IMR-90 (cell line): ENCODE results near the gene OR5L1. TPM values are rescaled to one million over a fixed set of nuclear protein-coding genes. Genes with fewer than 3 reads are reported as not detected.

Source experiments
- ATAC-seq: fragments of 200-7000 bp; cut with Tn5 transposase; 2 replicates; pipeline ENCODE4 v1.9.1; 2020; ENCODE audit warnings: low read depth, mild to moderate bottlenecking, moderate library complexity
- BruUV-seq: library from RNA; stranded (reverse); fragments of 400-500 nt; replicated peaks from 2 replicates; lab custom pipeline; 2021; lab: Mats Ljungman, UMichigan
- CTCF ChIA-PET: fragments of 300-600 bp; formaldehyde crosslinking; extraction: SDS; loops from one replicate; lab custom pipeline; 2021; ENCODE audit warnings: antibody characterized with exemption; lab: Yijun Ruan, JAX
- POLR2A ChIA-PET: fragments of 300-600 bp; sonication (Branson Sonifier 250); formaldehyde crosslinking; loops from one replicate; lab custom pipeline; 2022; ENCODE audit warnings: antibody characterized with exemption; ENCODE audit not compliant: unreplicated experiment; lab: Charles Lee
- DNase-seq: peaks from one replicate; pipeline ENCODE4 v3.0.0; 2013
- H2AFZ ChIP-seq: replicated peaks from 2 replicates; pipeline ENCODE3; 2013; ENCODE audit warnings: low read length, mild to moderate bottlenecking; ENCODE audit not compliant: poor library complexity
- H2AK5ac ChIP-seq: 2 replicates; pipeline ENCODE4 v1.6.1; 2013; ENCODE audit warnings: low read depth, low read length, inconsistent platforms
- H2AK9ac ChIP-seq: replicated peaks from 2 replicates; pipeline ENCODE3; 2013; ENCODE audit warnings: mild to moderate bottlenecking, low read depth, low read length, moderate library complexity; ENCODE audit not compliant: poor library complexity
- H2BK120ac ChIP-seq: 2 replicates; pipeline ENCODE4 v1.6.1; 2013; ENCODE audit warnings: low read depth, low read length, inconsistent platforms
- H2BK15ac ChIP-seq: 3 replicates; pipeline ENCODE4 v1.6.1; 2013; ENCODE audit warnings: low read depth, low read length, inconsistent platforms
- H2BK20ac ChIP-seq: 2 replicates; pipeline ENCODE4 v1.6.1; 2013; ENCODE audit warnings: low read depth, mild to moderate bottlenecking, inconsistent platforms, low read length, moderate library complexity
- H2BK5ac ChIP-seq: 2 replicates; pipeline ENCODE4 v1.6.1; 2013; ENCODE audit warnings: mild to moderate bottlenecking, low read depth, low read length, inconsistent platforms; ENCODE audit not compliant: poor library complexity, severe bottlenecking
- H3K14ac ChIP-seq: replicated peaks from 2 replicates; pipeline ENCODE4 v1.6.1; 2013; ENCODE audit warnings: low read depth, low read length, inconsistent platforms
- H3K18ac ChIP-seq: 2 replicates; pipeline ENCODE4 v1.6.1; 2013; ENCODE audit warnings: low read depth, low read length, control low read depth
- H3K23ac ChIP-seq: 2 replicates; pipeline ENCODE4 v1.6.1; 2013; ENCODE audit warnings: low read depth, low read length, inconsistent platforms
- H3K27ac ChIP-seq: 2 replicates; pipeline ENCODE4 v1.5.1; 2013; ENCODE audit warnings: mild to moderate bottlenecking, control low read depth, low read length; ENCODE audit not compliant: insufficient read depth
- H3K27me3 ChIP-seq: 2 replicates; pipeline ENCODE4 v1.6.1; 2013; ENCODE audit warnings: low read length; ENCODE audit not compliant: control insufficient read depth, insufficient read depth
- H3K36me3 ChIP-seq: 2 replicates; pipeline ENCODE4 v1.6.1; 2013; ENCODE audit warnings: low read length, mixed read lengths; ENCODE audit not compliant: control insufficient read depth, insufficient read depth
- H3K4ac ChIP-seq: 2 replicates; pipeline ENCODE4 v1.6.1; 2013; ENCODE audit warnings: low read depth, low read length, inconsistent platforms
- H3K4me1 ChIP-seq: 2 replicates; pipeline ENCODE4 v1.6.1; 2013; ENCODE audit warnings: low read length, mixed read lengths; ENCODE audit not compliant: control insufficient read depth, insufficient read depth
- H3K4me2 ChIP-seq: 2 replicates; pipeline ENCODE4 v1.6.1; 2013; ENCODE audit warnings: low read depth, mild to moderate bottlenecking, control low read depth, low read length, moderate library complexity
- H3K4me3 ChIP-seq: 2 replicates; pipeline ENCODE4 v1.5.1; 2013; ENCODE audit warnings: low read depth, mild to moderate bottlenecking, control low read depth, low read length, moderate library complexity; ENCODE audit not compliant: insufficient read depth
- H3K56ac ChIP-seq: 2 replicates; pipeline ENCODE4 v1.6.1; 2013; ENCODE audit warnings: low read length, inconsistent platforms; ENCODE audit not compliant: insufficient read depth; ENCODE audit errors: extremely low read depth
- H3K79me1 ChIP-seq, 2 experiments: 2 replicates each; pipeline ENCODE4 v1.6.1; 2013; ENCODE audit warnings: low read length in 2 of 2, inconsistent platforms in 1 of 2, low read depth in 1 of 2
- H3K9ac ChIP-seq: 2 replicates; pipeline ENCODE4 v1.6.1; 2013; ENCODE audit warnings: low read depth, low read length, control low read depth
- H3K9me1 ChIP-seq: 2 replicates; pipeline ENCODE4 v1.6.1; 2013; ENCODE audit warnings: low read length, inconsistent platforms; ENCODE audit not compliant: insufficient read depth
- H3K9me3 ChIP-seq: 2 replicates; pipeline ENCODE4 v1.6.1; 2013; ENCODE audit warnings: low read length; ENCODE audit not compliant: control insufficient read depth, insufficient read depth
- H4K20me1 ChIP-seq: 2 replicates; pipeline ENCODE4 v1.6.1; 2013; ENCODE audit warnings: low read length, inconsistent platforms; ENCODE audit not compliant: insufficient read depth
- H4K5ac ChIP-seq: 2 replicates; pipeline ENCODE4 v1.6.1; 2013; ENCODE audit warnings: mild to moderate bottlenecking, low read depth, low read length, control low read depth
- H4K8ac ChIP-seq, 2 experiments: 2 replicates each; pipeline ENCODE4 v1.6.1; 2013; ENCODE audit warnings: low read depth in 2 of 2, low read length in 2 of 2, control low read depth in 1 of 2, inconsistent platforms in 1 of 2
- H4K91ac ChIP-seq: 2 replicates; pipeline ENCODE4 v1.6.1; 2013; ENCODE audit warnings: low read depth, low read length, inconsistent platforms; ENCODE audit not compliant: insufficient read depth
- BHLHE40 ChIP-seq: fragments of 150-350 bp; IDR thresholded peaks from 2 replicates; pipeline ENCODE4 v1.6.1; 2016; ENCODE audit warnings: mild to moderate bottlenecking, low read depth, low read length
- CEBPB ChIP-seq: IDR thresholded peaks from 2 replicates; pipeline ENCODE4 v1.6.1; 2012; ENCODE audit warnings: low read depth, low read length, improper control_type of control experiment
- CHD1 ChIP-seq: IDR thresholded peaks from 2 replicates; pipeline ENCODE4 v1.6.1; 2012; ENCODE audit warnings: low read depth, low read length, improper control_type of control experiment
- ELK1 ChIP-seq: fragments of 150-350 bp; IDR thresholded peaks from 2 replicates; pipeline ENCODE4 v1.6.1; 2016; ENCODE audit warnings: low read depth, mild to moderate bottlenecking, low read length, moderate library complexity, borderline replicate concordance
- FOS ChIP-seq: fragments of 150-350 bp; IDR thresholded peaks from 2 replicates; pipeline ENCODE4 v1.6.1; 2016; ENCODE audit warnings: low read depth, low read length
- MAFK ChIP-seq: IDR thresholded peaks from 2 replicates; pipeline ENCODE4 v1.6.1; 2012; ENCODE audit warnings: low read depth, low read length, improper control_type of control experiment
- MAZ ChIP-seq: IDR thresholded peaks from 2 replicates; pipeline ENCODE4 v1.6.1; 2012; ENCODE audit warnings: low read depth, mild to moderate bottlenecking, low read length, improper control_type of control experiment, moderate library complexity, borderline replicate concordance
- NFE2L2 ChIP-seq: fragments of 150-350 bp; IDR thresholded peaks from 2 replicates; pipeline ENCODE4 v1.6.1; 2016; ENCODE audit warnings: low read depth, mild to moderate bottlenecking, low read length
- POLR2A ChIP-seq: IDR thresholded peaks from 2 replicates; pipeline ENCODE4 v1.6.1; 2012; ENCODE audit warnings: mild to moderate bottlenecking, low read depth, low read length
- RCOR1 ChIP-seq: IDR thresholded peaks from 2 replicates; pipeline ENCODE4 v1.6.1; 2012; ENCODE audit warnings: mild to moderate bottlenecking, low read length, improper control_type of control experiment; ENCODE audit not compliant: insufficient replicate concordance
- RFX5 ChIP-seq: IDR thresholded peaks from 2 replicates; pipeline ENCODE4 v1.8.0; 2012; ENCODE audit warnings: low read depth, mild to moderate bottlenecking, low read length, moderate library complexity
- SMC3 ChIP-seq: fragments of 150-350 bp; IDR thresholded peaks from 2 replicates; pipeline ENCODE4 v1.6.1; 2016; ENCODE audit warnings: low read depth, mild to moderate bottlenecking, antibody characterized with exemption, low read length, moderate library complexity
- WGBS, 2 experiments: methylation state at CpG; one replicate each; pipeline versions ENCODE4 v1.1.5 to v1.1.7; 2013; ENCODE audit warnings: missing lambda C conversion rate in 2 of 2; ENCODE audit not compliant: insufficient read length in 1 of 2; ENCODE audit errors: extremely low coverage in 2 of 2; 5-methylcytosine and 5-hydroxymethylcytosine counted together
- dilution Hi-C: fragments of 300-500 bp; cut with HindIII; formaldehyde crosslinking; loops from one replicate; pipeline ENCODE4 v1.14.3; 2018; ENCODE audit warnings: low sequenced_read_pairs; ENCODE audit not compliant: unreplicated experiment
- in situ Hi-C: fragments of 300-500 bp; cut with MboI; formaldehyde crosslinking; loops from 3 replicates; pipeline ENCODE4 v1.14.3; 2019; ENCODE audit warnings: low sequenced_read_pairs, inconsistent platforms, mixed read lengths
- intact Hi-C: fragments of 100-400 bp; cut with micrococcal nuclease; formaldehyde crosslinking; loops from 2 replicates; pipeline ENCODE4 v1.10.0; 2022
- polyA plus RNA-seq, 3 experiments: library from polyadenylated mRNA; depleted of rRNA; stranded (reverse); fragments of >200 nt; gene quantifications; 2 replicates each; pipeline ENCODE4 v1.2.3, GENCODE V29; 2012; ENCODE audit warnings: low replicate concordance in 1 of 3
- total RNA-seq: library from RNA; depleted of rRNA; stranded (reverse); fragments of >200 nt; gene quantifications from 2 replicates; pipeline ENCODE4 v1.2.3, GENCODE V29; 2012

OR5L1 gene
- total and polyA plus RNA-seq, 2 of the 4 experiments (the other 2 are of a cell fraction): not detected

GRCh38 chr11:55838452-55838851 is 27.3 kb downstream of the OR5L1 start, which contains the start of gene OR5D16:
Gene OR5D16, plus strand, starts transcription at chr11:55838752. Its CDS starts 0 bp downstream, at chr11:55838752.
- Histone ChIP-seq H3K36me3 (no peaks in the 10 kb centered on the region), H3K27ac (no peak within 1 kb of the TSS), H3K56ac (no peak within 1 kb of the TSS), H4K91ac (no peak within 1 kb of the TSS), H4K5ac (no peak within 1 kb of the TSS), H3K9me3 (0 out of 2 replicates have a peak, but pooled peaks cover 6% of the 10 kb centered on the region), H3K4me1 (no peaks in the 10 kb centered on the region), H2BK5ac (no peak within 1 kb of the TSS), H3K23ac (no peak within 1 kb of the TSS), H3K4ac (no peak within 1 kb of the TSS), H3K9ac (no peak within 1 kb of the TSS), H3K27me3 (no peaks in the 10 kb centered on the region), H2AFZ (no peak within 1 kb of the TSS), H2BK120ac (no peak within 1 kb of the TSS), H2AK5ac (no peak within 1 kb of the TSS), H3K79me1 (no peaks in the 10 kb centered on the region), H3K4me2 (no peak within 1 kb of the TSS), H2BK20ac (no peak within 1 kb of the TSS), H4K20me1 (no peaks in the 10 kb centered on the region), H3K9me1 (no peaks in the 10 kb centered on the region), H2BK15ac (no peak within 1 kb of the TSS), H3K14ac (no peak within 1 kb of the TSS), H4K8ac (no peak within 1 kb of the TSS), H2AK9ac (no peak within 1 kb of the TSS), H3K18ac (no peak within 1 kb of the TSS), H3K4me3 (no peak within 1 kb of the TSS)
- CTCF ChIA-PET: no interaction called here
- ATAC-seq: no peak
- dilution Hi-C loops: no loop called here
- POLR2A ChIA-PET: no interaction called here
- no peak for DNase-seq
- intact Hi-C loops: no loop called here
- TF ChIP-seq RFX5: no peak
- no peak for TF ChIP-seq POLR2A
- TF ChIP-seq SMC3: no peak
- TF ChIP-seq CHD1: no peak
- no peak for TF ChIP-seq CEBPB
- TF ChIP-seq BHLHE40: no peak
- TF ChIP-seq FOS: no peak
- no peak for TF ChIP-seq ELK1
- TF ChIP-seq NFE2L2: no peak
- TF ChIP-seq MAZ: no peak
- no peak for TF ChIP-seq MAFK
- no peak for TF ChIP-seq RCOR1
- in situ Hi-C loops: no loop called here
- no CpG with 5 or more reads among the region's 3 CpGs for WGBS, 2 experiments
- no TSS peak for BruUV-seq
